GM18520 (cell line): ENCODE measurements around the gene FDX2.
"Not testable (repeated sequence)": the region's sequence is repeated elsewhere in the genome, so short reads cannot be mapped to it uniquely, and the experiment has no call there.

Experiments
- ATAC-seq: cut with Tn5 transposase; IDR thresholded peaks from one replicate; pipeline ENCODE4 v1.9.1; 2021; ENCODE audit not compliant: unreplicated experiment

The FDX2 gene

DNA sequence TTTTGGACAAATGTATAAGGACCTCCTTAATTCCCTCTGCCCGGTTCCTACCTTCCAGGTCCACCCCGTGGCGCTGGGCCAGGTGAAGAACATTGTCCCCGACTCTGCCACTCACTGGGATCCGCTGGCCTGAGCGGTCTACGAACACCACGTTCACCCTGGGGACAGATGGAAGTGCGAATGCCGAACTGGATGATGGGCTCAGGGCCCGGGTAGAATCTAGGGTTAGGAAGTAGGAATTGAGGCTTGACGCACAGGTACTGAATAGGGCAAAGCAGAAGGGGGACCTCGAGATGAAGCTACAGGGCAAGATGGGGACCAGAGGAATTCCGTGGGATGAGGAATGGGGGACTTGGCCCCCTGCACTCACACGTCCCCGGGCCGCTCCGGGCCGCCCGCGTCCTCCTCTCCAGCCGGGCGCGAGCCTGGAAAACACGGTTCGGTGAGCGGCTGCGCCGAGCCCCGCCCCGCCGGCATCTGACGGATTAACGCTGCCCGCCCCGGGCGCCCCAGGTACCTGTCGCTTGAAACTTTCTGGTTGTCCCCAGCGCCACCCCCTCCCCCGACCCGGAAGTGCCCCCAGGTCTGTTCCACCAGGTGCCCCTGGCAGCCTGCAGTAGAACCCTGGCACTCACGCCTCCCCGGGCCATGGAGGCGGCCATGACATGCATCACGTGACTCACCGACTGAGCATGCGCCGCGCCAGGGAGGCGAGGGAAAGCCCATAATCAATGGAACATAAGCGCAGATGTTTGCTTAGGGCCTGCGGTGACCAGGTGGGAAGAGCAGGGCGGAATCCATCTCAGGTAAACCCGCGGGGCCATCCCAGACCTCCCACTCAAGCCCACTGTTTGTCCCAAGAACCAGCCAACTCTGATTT lies at the start of gene FDX2:
FDX2 (minus strand) TSS at position 681 of the 880 bp plus-strand sequence; CDS start at position 662, 19 bp downstream.
- no peak for ATAC-seq

DNA sequence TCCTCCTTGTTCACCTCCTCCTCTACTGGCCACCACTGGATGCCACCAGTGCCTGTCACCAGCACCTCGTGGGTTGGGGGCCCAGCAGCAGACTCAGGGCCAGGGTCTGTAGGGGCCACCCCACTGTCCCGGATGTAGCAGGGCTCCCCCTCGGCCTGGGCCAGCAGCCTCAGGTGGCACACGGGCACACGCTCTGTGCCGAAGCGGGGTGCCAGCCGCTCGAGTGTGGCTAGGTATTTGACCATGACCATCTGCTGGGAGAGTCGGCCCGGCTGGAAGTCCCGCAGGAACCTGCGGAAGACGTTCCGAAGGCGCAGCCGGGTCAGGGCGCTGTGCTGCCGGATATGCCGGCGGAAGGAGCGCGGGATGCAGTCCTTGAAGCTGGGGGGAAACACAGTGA lies 49.7 kb upstream of the FDX2 start:
- ATAC-seq, result no peak

DNA sequence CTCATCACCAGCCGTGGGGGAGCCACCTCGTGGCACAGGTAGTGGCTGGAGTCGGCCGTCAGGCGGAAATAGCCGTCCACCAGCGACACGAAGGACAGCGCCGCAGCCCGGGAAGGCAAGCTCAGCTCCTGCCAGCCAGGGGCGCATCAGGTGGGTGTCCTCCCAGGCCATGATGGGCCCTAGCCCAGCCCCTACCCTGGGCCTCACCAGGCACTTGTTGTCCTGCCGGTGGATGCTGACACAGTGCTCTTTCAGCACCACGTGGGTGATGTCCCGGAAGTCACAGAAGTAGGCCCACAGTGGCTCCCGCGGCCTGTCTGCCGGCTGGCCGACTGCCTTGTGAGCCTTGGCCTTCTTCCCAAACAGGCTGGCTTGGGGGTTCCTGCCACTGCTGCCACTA lies 48.8 kb upstream of the FDX2 start:
- ATAC-seq, result no peak

DNA sequence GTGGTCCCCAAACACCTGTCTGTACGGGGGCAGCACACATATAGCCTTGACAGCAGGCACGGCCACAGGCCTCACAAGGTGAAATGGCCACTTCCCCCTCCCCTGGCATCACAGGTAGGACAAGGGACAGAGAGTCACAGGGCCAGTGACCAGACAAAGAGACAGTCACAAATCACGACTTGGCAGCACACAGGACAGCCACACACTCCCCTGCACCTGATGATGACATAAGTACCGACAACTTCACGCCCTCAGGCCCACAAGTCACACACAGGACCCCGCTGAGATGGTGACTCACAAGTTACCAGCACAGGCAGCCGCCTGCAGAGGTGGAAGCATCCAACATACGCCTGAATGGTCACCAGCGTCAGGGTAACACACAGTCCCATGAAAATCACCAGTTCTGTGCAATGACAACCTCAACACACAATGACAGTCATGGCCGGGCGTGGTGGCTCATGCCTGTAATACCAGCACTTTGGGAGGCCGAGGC lies 48.0 kb upstream of the FDX2 start:
- no peak for ATAC-seq

DNA sequence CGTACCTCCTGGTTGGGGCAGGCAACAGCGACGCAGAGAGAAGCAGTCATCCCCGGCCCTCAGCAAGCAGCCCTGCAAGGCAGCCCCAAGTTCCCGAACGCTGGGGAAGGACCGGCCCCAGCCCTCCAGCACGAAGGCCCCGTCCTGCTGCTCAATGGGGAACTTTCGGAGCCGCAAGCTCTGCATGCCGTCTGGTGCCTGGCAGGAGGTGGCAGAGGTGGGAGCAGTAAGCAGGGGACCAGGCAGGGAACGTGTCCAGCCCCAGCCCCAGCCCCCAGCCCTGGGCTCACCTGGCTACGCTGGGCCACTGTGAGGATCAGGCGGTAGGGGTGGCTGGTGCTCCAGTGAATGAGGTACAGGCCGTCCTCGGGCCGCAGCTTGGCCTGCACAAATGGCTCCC lies 46.4 kb upstream of the FDX2 start:
- no peak for ATAC-seq

DNA sequence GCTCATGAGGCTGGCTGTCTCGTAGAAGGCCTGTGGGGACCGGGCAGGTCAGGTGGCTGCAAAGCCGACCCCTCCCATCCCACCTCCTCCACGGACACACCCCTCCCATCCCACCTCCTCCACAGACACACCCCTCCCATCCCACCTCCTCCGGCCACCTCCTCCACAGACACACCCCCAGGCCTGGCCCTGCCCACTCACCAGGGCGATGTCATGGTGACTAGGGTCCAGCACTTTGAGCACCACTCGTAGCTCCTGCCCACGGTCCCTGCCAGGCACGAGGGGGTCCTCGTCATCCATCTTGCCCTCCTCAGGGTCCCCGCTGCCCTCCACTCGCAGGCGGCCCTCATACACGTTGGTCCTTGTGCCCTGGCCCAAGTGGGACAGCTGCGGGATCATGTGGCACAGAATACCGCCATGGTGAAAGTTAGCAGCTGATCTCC lies 45.8 kb upstream of the FDX2 start:
- no peak for ATAC-seq

DNA sequence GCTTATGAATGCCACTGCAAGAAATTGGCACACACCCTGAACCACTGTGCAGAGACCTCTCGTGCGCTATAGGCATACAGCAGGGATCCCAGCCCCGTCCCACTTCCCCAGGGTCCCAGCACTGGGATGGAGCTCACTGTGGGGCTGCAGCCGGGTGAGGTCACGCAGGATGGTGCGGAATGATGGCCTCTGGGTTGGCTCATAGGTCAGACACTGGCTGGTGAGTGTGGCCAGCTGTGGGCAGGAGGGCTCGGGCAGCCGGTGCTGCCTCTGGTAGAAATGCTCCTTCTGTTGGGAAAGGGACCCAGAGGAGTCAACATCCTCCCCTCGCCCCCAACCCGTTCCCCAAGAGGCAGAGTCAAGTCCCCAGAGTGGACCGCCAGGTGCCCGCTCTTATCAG lies 40.6 kb upstream of the FDX2 start:
- no peak for ATAC-seq

DNA sequence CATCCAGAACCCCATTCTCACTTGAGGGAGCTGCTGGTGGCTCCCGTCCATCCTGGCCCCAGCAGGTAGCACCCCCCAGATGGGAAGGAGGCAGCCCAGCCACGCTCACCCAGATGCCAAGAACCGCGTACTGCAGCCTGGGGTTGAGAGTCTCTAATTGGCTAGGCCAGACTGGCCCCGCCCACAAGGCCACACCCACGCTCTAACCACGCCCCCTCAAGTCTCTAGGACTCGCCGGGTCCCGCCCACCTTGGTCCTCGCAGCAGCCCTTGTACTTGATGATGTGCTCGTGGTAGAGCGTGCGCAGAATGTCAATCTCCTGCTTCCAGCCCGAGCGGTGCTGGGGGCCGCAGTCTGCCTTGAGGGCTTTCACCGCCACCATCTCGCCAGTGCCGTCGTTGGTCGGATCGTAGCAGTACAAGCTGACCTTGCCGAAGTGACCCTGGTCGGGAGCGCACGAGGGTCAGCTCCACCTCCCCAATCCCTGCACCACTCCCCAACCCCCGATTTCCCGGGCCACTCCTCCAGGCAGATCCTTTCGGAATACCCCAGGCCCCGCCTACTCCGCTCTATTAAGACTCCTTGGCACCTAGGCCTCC lies 38.1 kb upstream of the FDX2 start:
- ATAC-seq, result no peak

DNA sequence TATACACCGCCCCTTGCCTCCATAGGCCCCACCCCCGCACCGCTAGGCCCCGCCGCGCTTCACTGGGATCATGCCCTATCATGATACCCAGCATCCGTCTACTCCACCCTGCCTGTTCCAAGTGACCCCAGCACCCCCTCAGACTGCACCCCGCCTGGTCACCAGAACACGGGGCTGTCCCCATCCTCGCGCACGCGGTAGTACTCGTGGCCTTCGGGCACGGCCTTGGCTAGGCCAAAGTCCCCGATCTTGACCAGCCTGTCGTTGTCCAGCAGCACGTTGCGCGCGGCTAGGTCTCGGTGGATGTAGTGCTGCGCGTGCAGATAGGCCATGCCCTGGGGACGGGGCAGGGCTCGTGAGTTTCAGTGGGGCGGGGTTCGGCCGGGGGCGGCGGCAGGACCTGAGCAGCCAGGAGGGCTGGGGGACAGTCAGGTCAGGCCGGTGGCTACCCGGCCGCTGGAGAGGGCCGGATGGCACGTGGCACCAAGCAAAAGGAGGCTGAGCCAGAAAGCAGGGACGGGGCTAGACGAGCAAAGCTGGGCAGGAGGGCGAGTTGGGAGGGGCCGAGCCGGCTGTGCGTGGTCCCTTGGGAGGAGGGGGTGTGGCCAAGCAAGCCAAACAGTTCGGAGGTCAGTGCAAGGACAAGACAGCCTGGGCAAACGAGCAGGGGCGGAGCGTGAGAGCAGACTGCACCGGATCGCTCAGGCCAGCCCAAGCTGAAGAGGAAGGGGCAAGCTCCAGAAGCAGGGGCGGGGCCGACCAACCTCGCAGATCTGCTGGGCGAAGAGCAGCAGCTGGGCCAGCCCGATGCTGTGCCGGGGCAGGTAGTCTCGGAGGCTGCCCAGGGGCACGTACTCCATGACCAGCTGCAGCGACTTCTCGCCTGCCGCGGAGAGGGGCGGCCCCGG lies 37.2 kb upstream of the FDX2 start:
- ATAC-seq, result no peak

DNA sequence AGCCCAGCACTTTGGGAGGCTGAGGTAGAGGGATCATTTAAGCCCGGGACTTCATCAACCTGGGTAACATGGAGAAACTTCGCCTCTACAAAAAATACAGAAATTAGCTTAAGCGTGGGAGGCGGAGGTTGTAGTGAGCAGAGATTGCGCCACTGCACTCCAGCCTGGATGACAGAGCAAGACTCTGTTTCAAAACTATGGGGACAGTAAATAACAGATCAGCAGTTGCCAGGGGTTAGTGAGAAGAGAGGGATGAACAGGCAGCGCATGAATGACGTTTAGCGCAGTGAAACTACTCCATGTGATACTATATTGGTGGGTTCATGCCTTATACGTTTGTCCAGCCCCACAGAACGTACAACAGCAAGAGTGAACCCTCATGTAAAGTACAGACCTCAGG lies 30.7 kb upstream of the FDX2 start:
- ATAC-seq, result no peak

DNA sequence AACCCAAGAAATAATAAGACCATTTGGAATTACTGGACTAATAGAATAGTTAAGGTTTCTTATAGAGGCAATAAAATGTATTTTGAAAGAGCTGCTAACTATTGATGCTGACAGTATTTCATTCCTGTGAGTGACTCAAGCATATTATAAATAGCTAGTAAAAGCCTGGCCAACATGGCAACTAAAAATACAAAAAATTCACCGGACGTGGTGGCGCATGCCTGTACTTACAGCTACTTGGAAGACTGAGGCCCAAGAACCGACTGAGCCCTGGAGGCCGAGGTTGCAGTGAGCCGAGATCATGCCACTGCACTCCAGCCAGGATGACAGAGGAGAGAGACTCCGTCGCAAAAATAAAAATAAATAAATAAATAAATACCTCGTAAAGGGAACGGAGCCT lies 29.0 kb upstream of the FDX2 start:
- ATAC-seq, result no peak

DNA sequence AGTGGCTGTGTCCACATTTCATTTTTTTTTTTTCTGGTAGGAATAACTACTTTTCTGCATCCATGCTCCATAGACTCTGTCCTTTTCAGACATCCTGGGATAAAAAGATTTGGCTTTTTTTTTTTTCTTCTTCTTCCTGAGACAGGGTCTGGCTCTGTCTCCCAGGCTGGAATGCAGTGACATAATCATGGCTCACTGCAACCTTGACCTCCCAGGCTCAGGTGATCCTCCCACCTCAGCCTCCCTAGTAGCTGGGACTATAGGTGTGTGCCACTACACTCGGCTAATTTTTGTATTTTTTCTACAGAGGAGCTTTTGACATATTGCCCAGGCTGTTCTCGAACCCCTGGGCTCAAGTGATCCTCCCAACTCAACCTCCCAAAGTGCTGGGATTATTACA lies 27.7 kb upstream of the FDX2 start:
- ATAC-seq, result no peak

DNA sequence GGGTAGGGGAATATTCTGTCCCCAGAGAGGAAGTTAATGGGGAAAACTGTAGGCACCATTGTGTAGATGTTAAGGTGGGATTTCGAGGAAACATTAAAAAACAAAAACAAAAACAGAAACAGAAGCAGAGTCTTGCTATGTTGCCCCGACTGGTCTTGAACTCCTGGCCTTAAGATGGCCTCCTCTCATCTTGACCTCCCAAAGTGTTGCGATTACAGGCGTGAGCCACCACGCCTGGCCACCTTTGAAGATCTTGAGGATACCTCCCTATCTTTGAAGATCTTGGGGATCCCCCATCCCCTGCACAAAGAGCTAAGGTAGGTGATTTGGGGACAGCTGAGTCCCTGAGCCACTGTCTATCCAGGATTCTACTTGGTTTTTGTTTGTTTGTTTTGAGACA lies 24.2 kb upstream of the FDX2 start:
- no peak for ATAC-seq

DNA sequence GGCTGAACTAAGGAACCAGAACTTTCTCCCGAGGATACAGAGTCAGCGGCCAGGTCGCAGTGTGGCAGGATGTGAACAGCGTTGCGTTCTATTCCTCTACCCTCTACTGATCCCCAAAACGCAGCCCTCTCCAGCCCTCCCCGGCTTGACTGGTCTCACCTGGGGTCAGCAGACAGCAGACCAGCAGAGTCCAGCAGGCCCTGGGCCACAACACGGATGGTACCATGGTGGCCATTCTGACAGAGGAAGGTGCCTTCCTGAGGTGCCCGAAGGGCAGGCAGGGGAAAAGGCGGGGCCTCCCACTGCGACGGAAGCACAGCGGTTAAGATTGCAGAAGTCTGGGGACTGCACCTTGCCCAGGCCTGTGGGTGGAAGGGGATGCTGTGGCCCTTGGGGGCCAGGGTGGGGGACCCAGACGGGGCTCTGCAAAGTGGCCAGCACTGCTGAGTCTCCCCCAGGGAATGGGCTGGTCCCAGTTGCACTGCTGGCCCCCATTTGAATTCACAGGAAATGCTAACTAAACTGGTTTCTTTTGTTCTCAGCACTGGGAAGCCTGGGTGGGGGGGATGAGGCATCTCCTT lies 23.7 kb upstream of the FDX2 start, which contains the start of gene ICAM3:
ICAM3 (minus strand) TSS at position 245 of the 581 bp plus-strand sequence; CDS start at position 235, 10 bp downstream.
- ATAC-seq, result peak; percentile 77

DNA sequence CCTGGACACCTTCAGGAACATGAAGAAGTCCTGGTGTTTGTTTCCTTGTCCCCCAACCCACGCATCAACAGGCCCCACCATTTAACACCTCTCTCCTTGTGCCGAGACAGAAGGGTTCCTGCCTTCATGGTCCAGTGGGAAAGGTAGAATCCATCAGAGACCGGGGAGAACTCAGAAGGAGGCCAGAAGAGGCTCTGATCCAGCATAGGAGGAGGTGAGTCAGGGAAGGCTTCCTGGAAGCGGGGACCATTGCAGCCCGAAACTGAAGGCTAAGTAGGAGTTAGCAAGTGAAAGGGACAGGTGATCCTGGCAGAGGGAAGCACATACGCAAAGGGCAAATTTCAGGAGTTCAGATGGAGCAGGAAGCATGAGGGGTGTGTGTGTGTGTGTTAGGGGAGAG lies 23.1 kb upstream of the FDX2 start:
- no peak for ATAC-seq

DNA sequence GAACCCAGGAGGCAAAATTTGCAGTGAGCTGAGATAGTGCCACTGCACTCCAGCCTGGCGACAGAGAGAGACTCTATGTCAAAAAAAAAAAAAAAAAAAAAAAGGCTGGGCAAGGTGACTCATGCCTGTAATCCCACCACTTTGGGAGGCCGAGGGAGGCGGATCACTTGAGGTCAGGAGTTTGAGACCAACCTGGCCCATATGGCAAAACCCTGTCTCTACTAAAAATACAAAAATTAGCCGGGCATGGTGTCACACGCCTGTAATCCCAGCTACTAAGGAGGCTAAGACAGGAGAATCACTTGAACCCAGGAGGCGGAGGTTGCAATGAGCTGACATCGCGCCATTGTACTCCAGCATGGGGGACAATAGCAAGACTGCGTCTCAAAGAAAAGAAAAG lies 20.9 kb upstream of the FDX2 start:
- ATAC-seq, result not testable (repeated sequence)

DNA sequence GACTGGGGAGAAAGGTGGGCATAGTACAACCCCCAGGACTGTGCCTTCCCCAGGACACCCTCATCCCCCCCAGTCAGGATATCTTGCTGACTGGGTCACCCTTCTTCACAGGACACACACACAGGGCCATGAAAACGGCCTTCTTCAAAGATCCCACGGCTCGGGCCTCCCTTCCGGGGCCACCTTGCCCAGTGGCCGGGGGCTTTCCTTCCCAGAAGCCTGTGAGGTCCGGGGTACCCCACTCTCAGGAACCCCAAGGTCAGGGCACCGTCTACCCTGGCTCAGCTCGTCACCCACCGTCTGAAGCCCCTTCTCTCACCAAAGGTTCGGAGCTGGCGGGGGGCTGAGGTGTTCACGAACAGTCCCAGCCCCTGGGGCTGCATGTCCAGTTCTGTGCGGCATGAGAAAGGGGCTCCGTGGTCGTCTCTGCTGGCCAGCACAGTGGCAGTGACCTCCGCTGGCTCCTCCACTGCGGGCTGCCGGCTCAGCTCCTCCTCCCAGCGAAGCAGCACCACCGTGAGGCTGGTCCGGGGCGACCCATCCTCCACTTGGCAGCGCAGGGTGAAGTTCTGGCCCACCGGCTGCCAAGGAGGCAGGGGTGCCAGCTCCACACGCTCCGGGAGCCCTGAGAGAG lies 19.7 kb upstream of the FDX2 start:
- no peak for ATAC-seq

DNA sequence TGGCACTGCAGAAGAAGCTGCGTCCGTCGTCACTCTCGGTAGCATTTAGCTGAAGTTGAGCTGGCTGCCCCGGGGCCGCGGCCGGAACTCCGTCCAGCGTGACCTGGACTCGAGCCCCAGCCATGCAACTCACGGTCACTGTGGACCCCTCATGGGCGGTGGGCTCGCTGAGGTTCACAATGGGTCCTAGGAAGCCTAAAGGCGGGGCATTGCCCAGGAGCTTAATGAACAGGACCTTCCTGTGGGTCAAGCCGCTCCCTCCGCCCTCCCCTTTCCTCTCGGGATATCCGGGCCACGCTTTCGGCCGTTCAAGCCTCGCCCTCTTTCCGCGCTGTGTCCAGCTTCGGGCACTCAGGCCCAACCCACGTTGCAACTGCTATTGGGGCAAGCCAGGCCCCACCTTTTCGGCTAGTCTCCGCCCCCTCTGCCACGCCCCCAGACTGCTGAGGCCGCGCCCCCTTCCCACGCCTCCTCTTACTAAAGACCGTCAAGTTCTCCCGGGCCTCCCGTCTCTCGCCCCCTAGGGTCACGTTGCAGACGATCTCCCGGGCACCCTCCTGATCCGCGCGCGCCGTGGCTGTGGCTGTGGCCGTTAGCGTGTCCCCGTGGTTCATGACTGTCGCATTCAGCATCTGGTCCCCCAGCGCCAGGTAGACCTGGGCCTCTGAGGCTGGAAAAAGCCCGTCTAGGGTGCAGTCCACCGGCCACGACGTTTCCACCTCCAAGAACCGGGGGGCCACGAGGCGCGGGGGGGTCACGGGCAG lies 19.0 kb upstream of the FDX2 start:
- no peak for ATAC-seq

DNA sequence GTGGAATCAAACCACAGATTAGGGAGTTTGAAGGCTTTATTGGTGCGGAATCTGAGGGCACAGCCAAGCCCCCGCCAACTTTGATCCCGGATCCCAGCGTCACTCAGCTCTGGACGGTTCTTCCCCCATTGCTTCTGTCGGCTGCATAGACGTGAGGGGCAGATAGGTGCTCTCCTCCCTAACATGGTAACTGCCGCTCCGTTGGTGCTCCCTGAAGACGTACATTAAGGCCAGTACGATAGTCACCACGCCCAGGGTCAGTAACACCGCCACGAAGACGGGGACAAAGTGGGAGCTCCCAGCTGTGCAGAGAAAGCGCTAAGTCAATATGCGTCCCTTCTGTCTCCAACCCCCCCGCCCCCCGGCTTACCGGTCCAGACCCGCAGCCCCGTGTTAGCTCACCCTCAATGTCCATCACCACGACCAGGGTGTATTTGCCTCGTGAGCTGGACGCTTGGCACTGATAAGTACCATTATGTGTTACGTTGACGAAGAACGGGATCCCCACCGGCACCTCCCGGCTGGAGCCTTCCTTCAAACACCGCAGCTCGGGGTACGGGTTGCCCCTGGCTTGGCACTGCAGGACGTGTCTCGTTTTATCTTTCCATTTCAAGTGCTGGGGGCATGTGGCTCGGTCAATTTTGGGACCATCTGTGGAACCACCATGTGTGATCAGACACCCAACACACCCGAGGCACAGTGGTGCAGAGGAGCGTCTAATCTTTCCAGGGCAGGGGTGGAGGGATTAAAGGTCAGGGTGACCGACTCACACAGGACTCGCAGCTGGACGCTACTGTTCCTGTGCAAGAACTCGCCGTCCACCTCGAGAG lies 18.2 kb upstream of the FDX2 start:
- no peak for ATAC-seq
